HG02610 (cell line): ENCODE data around the gene DDOST.

Experiments used
- ATAC-seq: cut with Tn5 transposase; IDR thresholded peaks from one replicate; pipeline ENCODE4 v1.9.1; 2021; ENCODE audit warnings: mild to moderate bottlenecking, moderate library complexity; ENCODE audit not compliant: unreplicated experiment

The DDOST gene

GRCh38 chr1:20663365-20663764 is 2.2 kb upstream of the DDOST start:
- ATAC-seq = no peak

- no peak for ATAC-seq
These were observed 924 bp upstream of the DDOST start for GRCh38 chr1:20662110-20662475.

GRCh38 chr1:20660847-20661206 is 342 bp downstream of the DDOST start:
- ATAC-seq = no peak

- no peak for ATAC-seq
These were observed 806 bp downstream of the DDOST start for GRCh38 chr1:20660363-20660762.

GRCh38 chr1:20658166-20658915 is 2.8 kb downstream of the DDOST start:
- no peak for ATAC-seq

GRCh38 chr1:20657024-20657423 is 4.1 kb downstream of the DDOST start:
- ATAC-seq = no peak

GRCh38 chr1:20654104-20654690 is 7.0 kb downstream of the DDOST start:
- no peak for ATAC-seq

GRCh38 chr1:20652300-20652699 is 8.9 kb downstream of the DDOST start:
- ATAC-seq = no peak

GRCh38 chr1:20648946-20649345 is 12.2 kb downstream of the DDOST start:
- no peak for ATAC-seq

- ATAC-seq = no peak
These were observed 12.7 kb downstream of the DDOST start for GRCh38 chr1:20648438-20648837.

- no peak for ATAC-seq
These were observed 15.8 kb downstream of the DDOST start for GRCh38 chr1:20645414-20645813.

GRCh38 chr1:20644416-20644815 is 16.8 kb downstream of the DDOST start:
- no peak for ATAC-seq

- ATAC-seq = no peak
These were observed 18.1 kb downstream of the DDOST start for GRCh38 chr1:20643080-20643479.

GRCh38 chr1:20641975-20642374 is 19.2 kb downstream of the DDOST start:
- no peak for ATAC-seq

GRCh38 chr1:20640183-20640597 is 21.0 kb downstream of the DDOST start:
- ATAC-seq = no peak

- ATAC-seq = no peak
These were observed 24.3 kb downstream of the DDOST start for GRCh38 chr1:20636785-20637347.

- no peak for ATAC-seq
These were observed 26.5 kb downstream of the DDOST start for GRCh38 chr1:20634594-20635084.

- ATAC-seq = no peak
These were observed 27.0 kb downstream of the DDOST start for GRCh38 chr1:20634065-20634593.

GRCh38 chr1:20633190-20634064 is 27.7 kb downstream of the DDOST start, which contains the start of gene PINK1:
Gene PINK1 (plus strand): TSS chr1:20633458. CDS start chr1:20633549, 91 bp downstream.
- no peak for ATAC-seq

- no peak for ATAC-seq
These were observed 28.8 kb downstream of the DDOST start for GRCh38 chr1:20632386-20632785.

GRCh38 chr1:20630729-20631128 is 30.4 kb downstream of the DDOST start:
- ATAC-seq = no peak
